GM12892 (cell line): ENCODE data around the gene MSGN1.

Source experiments
- DNase-seq: peaks from one replicate; pipeline ENCODE4 v3.0.0; 2011; ENCODE audit not compliant: insufficient read length
- FAIRE-seq: peaks from 2 replicates; lab custom pipeline; 2011; peaks lifted over from hg19 to GRCh38; lab: Jason Lieb, UNC
- POLR2A ChIP-seq: IDR thresholded peaks from 2 replicates; pipeline ENCODE4 v1.6.1; 2011; ENCODE audit warnings: low read depth, low read length, control low read depth
- POLR2AphosphoS5 ChIP-seq: IDR thresholded peaks from 2 replicates; pipeline ENCODE4 v1.6.1; 2011; ENCODE audit warnings: low read depth, low read length, control low read depth
- TAF1 ChIP-seq: IDR thresholded peaks from 2 replicates; pipeline ENCODE4 v1.6.1; 2011; ENCODE audit warnings: low read depth, mild to moderate bottlenecking, control low read depth, low read length, borderline replicate concordance

The MSGN1 gene

DNA sequence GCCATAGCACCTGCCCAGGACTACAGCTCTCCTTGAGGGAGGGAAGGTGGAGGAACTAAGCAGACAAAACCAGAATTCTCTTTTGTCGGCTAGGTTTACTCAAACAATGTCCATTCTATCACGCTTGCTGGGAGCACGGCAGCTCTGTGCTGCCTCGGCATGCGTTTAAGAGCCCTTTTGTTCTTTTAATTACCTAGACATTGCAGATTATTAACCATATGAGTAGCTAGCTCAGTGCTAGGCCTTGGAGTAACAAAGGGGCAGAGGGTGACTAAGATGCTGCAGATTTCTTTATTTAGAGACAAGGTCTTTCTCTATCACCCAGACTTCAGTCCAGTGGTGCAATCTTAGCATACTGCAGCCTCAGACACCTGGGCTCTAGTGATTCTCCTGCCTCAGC, 11.1 kb downstream of the MSGN1 start:
- TF ChIP-seq POLR2AphosphoS5, result no peak
- no peak for TF ChIP-seq TAF1
- no peak for TF ChIP-seq POLR2A
- DNase-seq, result no peak
- no peak for FAIRE-seq

DNA sequence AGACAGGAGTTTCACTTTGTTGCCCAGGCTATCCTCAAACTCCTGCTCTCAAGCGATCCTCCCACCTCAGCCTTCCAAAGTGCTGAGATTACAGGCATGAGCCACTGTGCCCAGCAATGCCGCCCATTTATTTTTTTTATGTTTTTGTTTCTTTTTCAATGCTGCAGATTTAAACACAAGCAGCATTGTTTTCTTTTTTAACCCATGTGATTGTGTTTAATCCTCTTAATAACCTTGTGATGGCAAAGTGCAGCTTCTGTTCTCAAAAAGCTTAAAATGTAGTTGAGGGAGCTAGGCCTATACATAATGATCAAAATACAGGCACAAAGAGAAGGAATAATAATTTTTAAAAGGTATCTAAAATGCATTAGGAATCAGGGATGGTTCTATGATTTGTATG, 11.5 kb downstream of the MSGN1 start:
- DNase-seq, result no peak
- FAIRE-seq, result no peak
- no peak for TF ChIP-seq TAF1
- no peak for TF ChIP-seq POLR2A
- no peak for TF ChIP-seq POLR2AphosphoS5

DNA sequence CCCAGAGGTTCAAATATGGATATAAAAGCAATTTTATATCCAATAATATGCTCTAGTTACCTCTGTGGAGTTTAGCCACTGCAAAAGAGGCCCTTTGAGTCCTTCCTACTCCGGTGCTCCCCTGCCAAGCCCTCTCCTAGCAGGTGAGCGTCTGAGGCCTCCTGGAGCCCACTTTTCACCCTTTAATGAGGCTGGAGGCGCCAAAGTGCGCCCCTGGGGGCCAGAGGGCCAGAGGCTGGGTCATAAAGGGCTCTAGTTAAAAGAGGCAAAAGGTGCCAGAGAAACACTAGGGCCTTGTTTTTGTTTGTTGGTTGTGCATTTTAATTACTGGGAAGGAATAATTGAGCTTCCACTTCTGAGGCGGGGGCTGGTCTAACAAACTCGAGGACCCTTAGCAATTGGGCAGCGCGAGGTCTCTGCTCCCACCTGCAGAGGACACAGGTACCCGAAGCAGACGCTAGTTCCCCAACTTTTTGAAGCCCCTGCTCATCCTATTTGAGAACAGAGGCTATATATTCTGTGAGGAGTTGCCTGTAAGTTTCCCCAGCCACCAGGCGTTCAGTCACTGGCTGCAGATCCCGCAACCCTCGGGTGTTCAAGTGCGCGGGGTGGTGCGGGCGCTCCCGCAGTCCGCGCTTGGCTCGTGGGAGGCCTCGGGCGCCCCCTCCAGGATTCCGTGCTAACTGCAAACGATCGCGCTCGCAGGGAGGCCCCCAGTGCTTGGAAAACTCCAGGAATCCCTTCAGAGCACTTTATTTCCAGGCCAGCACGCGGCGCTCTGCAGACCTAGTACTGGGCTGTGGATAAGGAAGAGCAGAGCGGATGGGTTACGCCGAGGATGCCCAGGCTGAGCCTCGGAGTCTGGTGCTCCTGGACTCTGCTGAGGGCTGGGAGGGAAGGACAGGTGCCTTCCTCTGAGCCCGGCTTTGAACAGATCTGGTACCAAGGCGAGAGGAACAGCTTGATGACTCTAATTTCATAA, 14.1 kb downstream of the MSGN1 start:
- FAIRE-seq, result peak; percentile 91
- DNase-seq, result peak; percentile 37
- no peak for TF ChIP-seq POLR2A
- no peak for TF ChIP-seq POLR2AphosphoS5
- no peak for TF ChIP-seq TAF1

DNA sequence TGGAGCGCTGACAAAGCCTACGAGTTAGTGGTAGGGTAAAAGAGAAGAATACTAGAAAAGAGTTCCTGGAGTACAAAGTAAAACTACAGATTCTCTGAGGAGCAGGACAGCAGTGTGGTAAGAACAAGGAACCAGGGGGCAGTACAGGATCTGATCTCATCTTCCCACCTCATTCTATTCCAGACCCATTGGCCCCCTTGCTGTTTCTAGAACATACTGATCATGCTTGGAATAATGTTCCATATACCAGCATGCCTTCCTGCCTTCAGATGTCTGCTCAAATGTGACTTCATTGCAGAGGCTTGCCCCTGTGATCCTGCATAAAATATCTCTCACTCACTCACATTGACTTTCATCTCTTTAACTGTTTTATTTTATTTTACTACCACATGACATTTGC, 19.3 kb downstream of the MSGN1 start:
- TF ChIP-seq POLR2A (no peak), POLR2AphosphoS5 (no peak), TAF1 (no peak)
- FAIRE-seq (no peak), DNase-seq (no peak)

DNA sequence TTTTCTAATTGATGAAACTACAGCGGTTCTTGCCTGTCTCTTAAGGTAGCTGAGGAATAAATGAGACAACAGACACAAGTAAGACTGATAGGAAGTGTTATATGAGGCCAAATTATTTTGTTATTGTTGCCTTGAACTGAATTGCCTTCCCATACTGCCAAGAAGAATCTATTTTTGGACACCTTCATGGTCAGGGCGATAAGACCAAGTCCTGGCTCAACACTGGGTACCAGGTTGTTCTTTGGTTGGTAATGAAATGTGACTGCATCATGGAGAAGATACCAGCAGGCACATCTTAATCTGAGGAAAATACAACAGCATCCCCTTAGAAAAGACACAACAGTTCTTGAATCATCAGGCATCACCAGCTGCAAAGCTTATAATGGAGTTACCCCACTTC, 23.7 kb downstream of the MSGN1 start:
- DNase-seq (no peak), FAIRE-seq (no peak)
- no peak for TF ChIP-seq POLR2A
- no peak for TF ChIP-seq POLR2AphosphoS5
- TF ChIP-seq TAF1, result no peak

DNA sequence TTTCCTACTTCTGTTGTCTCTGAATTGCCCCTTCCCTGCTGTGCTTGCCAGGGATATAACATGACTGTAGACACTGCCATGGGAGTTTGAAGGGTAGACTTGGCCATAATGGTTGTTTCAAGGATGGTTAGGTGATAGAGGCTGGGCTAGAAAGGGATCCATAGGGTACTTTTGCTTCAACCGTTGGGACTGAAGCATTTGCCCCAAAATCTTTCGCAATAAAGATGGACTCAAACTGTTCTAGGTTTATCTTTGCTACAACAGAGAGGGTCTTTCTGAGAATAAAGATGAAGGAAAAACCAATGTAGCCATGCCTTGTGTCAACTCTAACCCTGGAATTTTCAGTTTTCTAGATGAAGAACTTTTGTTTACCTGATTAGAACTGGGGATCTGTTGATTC, 27.2 kb downstream of the MSGN1 start:
- DNase-seq (no peak), FAIRE-seq (no peak)
- TF ChIP-seq POLR2AphosphoS5, result no peak
- TF ChIP-seq POLR2A, result no peak

DNA sequence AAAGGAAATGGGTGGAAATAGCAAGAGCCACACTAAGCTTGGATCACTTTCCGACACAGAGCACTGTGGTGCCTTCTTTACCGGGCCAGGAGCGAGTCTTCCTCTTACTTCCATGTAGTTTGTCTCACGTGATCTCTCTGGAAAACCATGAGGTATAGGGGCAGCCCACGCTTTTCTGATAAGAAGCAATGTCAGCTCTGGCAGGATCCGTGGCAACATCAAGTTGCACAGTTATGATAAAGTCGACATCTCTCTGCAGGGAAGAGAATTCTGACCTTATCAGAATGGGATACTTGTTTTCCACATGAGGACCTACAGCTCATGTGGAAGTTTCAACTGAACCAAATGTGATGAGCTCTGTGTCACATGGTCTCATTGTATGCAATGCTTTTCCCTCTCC, 29.5 kb downstream of the MSGN1 start:
- TF ChIP-seq POLR2AphosphoS5, result no peak
- TF ChIP-seq TAF1, result no peak
- TF ChIP-seq POLR2A, result no peak
- DNase-seq, result no peak
- no peak for FAIRE-seq

DNA sequence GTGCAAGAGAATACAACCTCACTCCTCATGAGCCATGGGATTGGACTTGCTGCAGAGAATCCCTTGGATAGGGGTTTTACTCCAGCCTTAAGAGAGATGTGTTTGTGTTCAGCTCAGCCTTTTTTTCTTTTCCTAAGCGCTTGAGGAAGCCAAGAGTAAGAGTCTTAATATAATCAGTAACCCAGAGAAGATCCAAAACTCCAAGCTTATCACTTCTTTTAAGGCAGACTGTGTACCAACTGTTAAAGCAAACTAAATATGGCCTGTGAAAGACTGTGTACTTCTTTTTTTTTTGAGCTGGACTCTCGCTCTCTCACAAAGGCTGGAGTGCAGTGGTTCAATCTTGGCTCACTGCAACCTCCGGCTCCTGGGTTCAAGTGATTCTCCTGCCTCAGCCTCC, 30.4 kb downstream of the MSGN1 start:
- DNase-seq, result no peak
- no peak for FAIRE-seq
- no peak for TF ChIP-seq TAF1
- no peak for TF ChIP-seq POLR2AphosphoS5
- TF ChIP-seq POLR2A, result no peak

DNA sequence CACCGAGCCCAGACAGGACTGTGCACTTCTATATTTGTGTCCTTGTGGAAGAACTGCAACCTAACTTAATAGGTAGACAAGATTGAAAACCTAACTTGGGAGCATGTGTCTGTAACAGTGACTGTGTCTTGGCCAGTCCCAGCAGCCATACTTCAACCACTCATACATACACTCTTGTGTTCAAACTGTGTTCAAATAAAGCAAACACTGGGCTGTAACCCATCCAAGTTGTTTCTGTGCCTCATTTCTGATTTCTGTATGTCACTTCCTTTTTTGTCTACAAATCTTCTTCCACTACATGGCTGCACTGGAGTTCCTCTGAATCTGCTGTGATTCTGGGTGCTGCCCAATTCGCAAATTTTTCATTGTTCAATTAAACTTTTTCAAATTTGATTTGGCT, 31.0 kb downstream of the MSGN1 start:
- DNase-seq (no peak), FAIRE-seq (no peak)
- TF ChIP-seq TAF1 (no peak), POLR2A (no peak), POLR2AphosphoS5 (no peak)

DNA sequence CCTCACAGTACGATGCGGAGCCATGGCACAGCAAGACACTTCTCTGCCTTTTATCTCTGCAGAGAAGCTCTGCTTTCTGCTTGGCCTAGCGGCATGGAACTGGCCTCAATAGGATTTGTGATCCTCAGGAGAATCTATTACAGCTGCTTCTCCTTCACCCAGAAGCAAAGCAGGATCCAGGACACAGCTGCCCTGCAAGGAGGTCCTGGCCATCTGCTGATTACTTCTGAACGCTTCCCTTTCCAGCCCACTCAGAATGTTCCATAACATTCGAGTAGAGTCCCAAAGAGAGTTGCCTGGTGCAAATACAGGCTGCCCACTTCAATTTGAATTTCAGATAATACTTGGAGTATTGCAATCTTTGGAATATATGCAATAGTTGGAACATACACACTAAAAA, 33.0 kb downstream of the MSGN1 start:
- DNase-seq (no peak), FAIRE-seq (no peak)
- TF ChIP-seq POLR2A (no peak), POLR2AphosphoS5 (no peak), TAF1 (no peak)

DNA sequence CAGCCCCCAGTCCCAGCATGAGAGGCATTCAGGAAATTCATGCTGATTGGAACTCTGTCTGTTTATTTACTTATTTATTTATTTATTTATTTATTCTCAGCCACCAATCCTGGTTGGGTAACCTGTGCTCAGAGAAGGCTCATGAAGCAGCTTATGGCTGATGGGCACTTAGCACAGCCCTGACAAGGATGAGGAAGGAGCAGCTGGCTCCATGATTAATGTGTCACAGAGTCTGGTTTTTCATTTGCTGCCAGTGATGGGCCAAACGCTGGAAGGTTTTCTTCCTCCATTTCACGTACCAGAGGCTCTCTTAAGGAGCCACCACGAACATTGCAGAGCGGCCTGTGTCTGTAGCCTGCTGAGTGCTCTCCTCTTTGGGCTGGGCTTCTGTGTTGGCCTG, 33.9 kb downstream of the MSGN1 start:
- TF ChIP-seq TAF1, result no peak
- no peak for TF ChIP-seq POLR2AphosphoS5
- no peak for TF ChIP-seq POLR2A
- FAIRE-seq (no peak), DNase-seq (no peak)

DNA sequence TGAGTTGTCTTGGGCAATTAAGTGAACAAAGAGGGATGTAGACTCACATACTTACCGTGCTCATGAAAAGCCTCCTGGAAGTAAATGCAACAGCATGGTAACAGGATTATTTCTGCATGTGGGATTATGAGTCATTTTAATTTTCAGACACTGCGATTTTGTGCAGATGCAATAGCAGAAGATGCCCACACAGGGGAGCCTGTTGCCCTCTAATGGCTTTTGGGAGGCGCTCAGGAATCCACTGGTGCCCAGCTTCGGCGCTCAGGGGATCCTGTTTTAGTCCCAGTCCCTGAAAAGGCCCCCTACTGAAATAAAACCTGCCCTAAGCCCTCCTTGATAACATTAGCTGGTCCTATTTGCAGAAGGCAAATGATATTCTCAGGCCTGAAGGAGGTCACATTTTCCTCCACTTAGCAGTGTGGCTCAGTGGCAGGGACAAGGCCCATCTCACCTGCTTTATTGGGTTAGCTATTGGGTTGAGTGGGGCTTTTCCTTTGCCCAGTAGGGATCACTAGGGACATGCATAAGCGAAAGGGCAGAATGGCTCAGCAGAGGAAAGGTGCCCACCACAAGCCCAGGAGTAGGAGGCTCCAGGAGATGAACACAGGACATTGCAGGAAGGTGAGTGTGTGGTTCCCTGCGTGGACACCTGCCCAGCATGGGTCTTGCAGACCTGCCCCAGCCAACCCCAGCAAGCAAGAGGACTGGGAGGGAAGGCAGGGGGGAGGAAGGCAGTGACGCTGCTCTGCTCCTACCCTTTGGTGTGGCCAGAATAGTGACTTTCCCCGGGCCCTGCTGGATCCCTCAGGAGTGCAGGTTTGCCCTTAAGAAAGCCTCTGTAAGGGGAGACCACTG, 35.7 kb downstream of the MSGN1 start:
- FAIRE-seq, result no peak

More for the DNA sequence above, 35.7 kb downstream of the MSGN1 start:
- TF ChIP-seq TAF1 (no peak), POLR2AphosphoS5 (no peak), POLR2A (no peak)
- peak; percentile 43 for DNase-seq
